Prostate gland (tissue), 2 donors: ENCODE data around the gene RABAC1. TPM values are rescaled to one million over a fixed set of nuclear protein-coding genes. Genes with fewer than 3 reads are reported as not detected.

Experiments used
- DNase-seq: peaks from one replicate; pipeline ENCODE4 v3.0.0-alpha.2; 2019; ENCODE audit warnings: low spot score
- H3K27ac ChIP-seq, 2 donors: fragments of 200-600 bp; sonication (generic); 2 replicates each; pipeline ENCODE4 v1.5.1; 2017 to 2019
- H3K27me3 ChIP-seq: fragments of 200-600 bp; sonication (generic); replicated peaks from 2 replicates; pipeline ENCODE4 v1.5.1; 2019; ENCODE audit not compliant: insufficient read depth
- H3K36me3 ChIP-seq, 2 donors: fragments of 200-600 bp; sonication (generic); 1 replicate in 1 of 2; 2 replicates in 1 of 2; pipeline versions ENCODE4 v1.5.1 to v1.8.1; 2017 to 2019
- H3K4me1 ChIP-seq: fragments of 200-600 bp; sonication (generic); replicated peaks from 2 replicates; pipeline ENCODE4 v1.5.1; 2019
- H3K4me3 ChIP-seq, 2 donors: fragments of 200-600 bp; sonication (generic); 2 replicates each; pipeline ENCODE4 v1.5.1; 2017 to 2019
- H3K9me3 ChIP-seq: fragments of 200-600 bp; sonication (generic); 2 replicates; pipeline ENCODE4 v1.5.1; 2017
- POLR2A ChIP-seq: fragments of 450-650 bp; IDR thresholded peaks from one replicate; pipeline ENCODE4 v1.6.1; 2016; ENCODE audit warnings: antibody characterized with exemption, mild to moderate bottlenecking
- POLR2AphosphoS5 ChIP-seq: sonication (generic); formaldehyde crosslinking; IDR thresholded peaks from one replicate; pipeline ENCODE4 v1.6.1; 2017; ENCODE audit warnings: antibody characterized with exemption
- WGBS: methylation state at CpG from one replicate; pipeline ENCODE4 v1.1.5; 2018; 5-methylcytosine and 5-hydroxymethylcytosine counted together
- intact Hi-C: fragments of 100-400 bp; cut with DNase I; formaldehyde crosslinking; loops from one replicate; pipeline ENCODE4 v1.14.2; 2022
- total RNA-seq, 2 donors: library from RNA; depleted of rRNA; stranded (reverse); fragments of >200 nt; gene quantifications; one replicate each; pipeline ENCODE4 v1.1.0, GENCODE V29; 2016
- TF ChIP-seq, protein P1 (sequence below), 4 experiments: fragments of 200-600 bp in 2 of 4; fragments of 450-650 bp in 2 of 4; sonication (generic) in 2 of 4; IDR thresholded peaks; 1 replicate in 3 of 4; 2 replicates in 1 of 4; pipeline ENCODE4 v1.5.1; 2016 to 2019; ENCODE audit warnings: antibody characterized with exemption in 4 of 4, mild to moderate bottlenecking in 2 of 4, moderate library complexity in 2 of 4

RABAC1 gene, protein sequence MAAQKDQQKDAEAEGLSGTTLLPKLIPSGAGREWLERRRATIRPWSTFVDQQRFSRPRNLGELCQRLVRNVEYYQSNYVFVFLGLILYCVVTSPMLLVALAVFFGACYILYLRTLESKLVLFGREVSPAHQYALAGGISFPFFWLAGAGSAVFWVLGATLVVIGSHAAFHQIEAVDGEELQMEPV
- 100 to 1,000 TPM; 153 to 168 TPM for total RNA-seq

DNA sequence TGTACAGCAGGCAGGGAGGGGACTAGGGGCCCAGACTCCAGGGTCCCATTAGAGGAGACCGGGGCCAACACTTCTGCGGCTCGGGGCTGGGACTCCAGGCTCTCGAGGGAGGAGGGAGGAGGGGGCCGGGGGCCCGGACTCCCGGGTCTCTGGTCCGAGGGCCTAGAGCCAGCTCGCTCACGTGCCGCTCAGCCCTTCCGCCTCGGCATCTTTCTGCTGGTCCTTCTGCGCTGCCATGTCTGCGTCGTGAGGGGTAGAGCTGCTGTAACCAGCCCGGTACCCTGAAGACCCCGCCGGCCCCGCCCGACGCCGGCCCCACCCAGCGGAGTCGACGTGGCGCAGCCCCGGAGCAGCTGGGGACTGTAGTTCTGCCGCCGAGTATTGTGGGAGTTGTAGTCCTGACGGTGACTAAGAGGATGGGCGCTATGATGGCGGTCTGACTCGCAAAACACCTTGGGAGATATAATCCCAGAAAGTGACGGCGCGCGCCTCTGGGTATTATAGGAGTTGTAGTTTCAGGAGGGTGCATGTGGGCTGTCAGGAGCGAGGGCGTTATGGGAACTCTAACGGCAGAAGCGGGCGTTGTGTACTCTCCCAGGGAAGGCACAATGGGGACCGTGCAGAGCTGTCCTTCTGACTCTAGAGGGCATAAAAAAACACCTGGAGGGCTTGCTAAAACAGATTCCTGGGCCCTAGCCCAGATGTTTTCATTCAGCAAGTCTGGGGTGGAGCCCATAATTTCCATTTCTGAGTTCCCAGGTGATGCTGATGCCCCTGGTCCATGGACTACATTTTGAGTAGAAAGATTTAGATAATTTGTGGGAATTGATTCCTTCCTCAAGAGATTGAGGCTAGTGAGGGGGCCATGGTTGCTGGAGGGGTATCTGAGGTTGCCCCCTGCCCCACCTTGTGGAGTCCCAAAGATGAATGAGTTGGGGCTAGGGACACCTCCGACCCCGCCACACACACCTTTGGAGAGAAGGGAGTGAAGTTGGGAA is at the start of gene RABAC1:
TSS of gene RABAC1 (minus strand) at position 266 of the 998 bp plus-strand sequence. CDS start at position 237, 29 bp downstream.
- H3K4me1 ChIP-seq = peaks cover 4% of the 10 kb centered on the region
- H3K36me3 ChIP-seq = no peaks in the 10 kb centered on the region
- H3K27ac ChIP-seq = peak within 1 kb of the TSS; percentile 82 to 90
- DNase-seq = peak; percentile 88
- intact Hi-C loops = loop anchor here (5.0 kb wide), 1 partner anchor 97 kb away; the partner anchor contains the start of gene RPS19
- H3K4me3 ChIP-seq = peak within 1 kb of the TSS; percentile 58 to 70
- 6% methylated on average over 45 of the region's 46 CpGs for WGBS
- no peaks in the 10 kb centered on the region for H3K9me3 ChIP-seq
- H3K27me3 ChIP-seq = no peaks in the 10 kb centered on the region
- TF ChIP-seq, protein P1, sequence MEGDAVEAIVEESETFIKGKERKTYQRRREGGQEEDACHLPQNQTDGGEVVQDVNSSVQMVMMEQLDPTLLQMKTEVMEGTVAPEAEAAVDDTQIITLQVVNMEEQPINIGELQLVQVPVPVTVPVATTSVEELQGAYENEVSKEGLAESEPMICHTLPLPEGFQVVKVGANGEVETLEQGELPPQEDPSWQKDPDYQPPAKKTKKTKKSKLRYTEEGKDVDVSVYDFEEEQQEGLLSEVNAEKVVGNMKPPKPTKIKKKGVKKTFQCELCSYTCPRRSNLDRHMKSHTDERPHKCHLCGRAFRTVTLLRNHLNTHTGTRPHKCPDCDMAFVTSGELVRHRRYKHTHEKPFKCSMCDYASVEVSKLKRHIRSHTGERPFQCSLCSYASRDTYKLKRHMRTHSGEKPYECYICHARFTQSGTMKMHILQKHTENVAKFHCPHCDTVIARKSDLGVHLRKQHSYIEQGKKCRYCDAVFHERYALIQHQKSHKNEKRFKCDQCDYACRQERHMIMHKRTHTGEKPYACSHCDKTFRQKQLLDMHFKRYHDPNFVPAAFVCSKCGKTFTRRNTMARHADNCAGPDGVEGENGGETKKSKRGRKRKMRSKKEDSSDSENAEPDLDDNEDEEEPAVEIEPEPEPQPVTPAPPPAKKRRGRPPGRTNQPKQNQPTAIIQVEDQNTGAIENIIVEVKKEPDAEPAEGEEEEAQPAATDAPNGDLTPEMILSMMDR (IDR thresholded peaks at IDR 0.05) = peak in 1 of 4 experiments; percentile 16
- TF ChIP-seq POLR2AphosphoS5 = peak; percentile 91
- peak; percentile 58 for TF ChIP-seq POLR2A

DNA sequence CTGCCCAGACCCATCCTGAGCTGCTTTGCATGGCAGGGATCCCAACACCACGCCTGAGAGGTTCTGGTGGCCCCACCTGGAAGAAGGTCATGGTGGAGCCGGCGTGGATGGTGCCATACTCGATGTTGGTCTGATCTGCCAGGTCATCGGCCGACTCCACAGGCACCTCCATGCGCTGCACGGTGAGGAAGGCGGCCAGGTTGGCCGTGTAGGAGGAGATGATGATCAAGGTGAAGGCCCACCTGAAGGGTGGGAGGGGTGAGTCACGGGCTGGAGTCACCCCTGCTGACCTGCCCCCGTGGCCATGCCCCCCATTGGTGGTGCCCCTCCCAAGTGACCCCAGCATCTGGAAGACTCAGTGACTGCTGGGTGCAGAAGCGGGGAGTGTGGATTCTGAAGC is 47.4 kb upstream of the RABAC1 start:
- no peak for TF ChIP-seq POLR2AphosphoS5
- TF ChIP-seq, protein P1 (IDR thresholded peaks at IDR 0.05) = no peak
- no peak for TF ChIP-seq POLR2A
- no peak overlapping the region for H3K4me3 ChIP-seq
- H3K36me3 ChIP-seq = no peaks in the 10 kb centered on the region
- H3K9me3 ChIP-seq = no peaks in the 10 kb centered on the region
- H3K27me3 ChIP-seq = peaks cover 1% of the 10 kb centered on the region
- intact Hi-C loops = no loop called here
- no peak for DNase-seq
- no peak overlapping the region for H3K27ac ChIP-seq
- WGBS = 87% methylated on average over 13 of the region's 13 CpGs
- no peaks in the 10 kb centered on the region for H3K4me1 ChIP-seq

DNA sequence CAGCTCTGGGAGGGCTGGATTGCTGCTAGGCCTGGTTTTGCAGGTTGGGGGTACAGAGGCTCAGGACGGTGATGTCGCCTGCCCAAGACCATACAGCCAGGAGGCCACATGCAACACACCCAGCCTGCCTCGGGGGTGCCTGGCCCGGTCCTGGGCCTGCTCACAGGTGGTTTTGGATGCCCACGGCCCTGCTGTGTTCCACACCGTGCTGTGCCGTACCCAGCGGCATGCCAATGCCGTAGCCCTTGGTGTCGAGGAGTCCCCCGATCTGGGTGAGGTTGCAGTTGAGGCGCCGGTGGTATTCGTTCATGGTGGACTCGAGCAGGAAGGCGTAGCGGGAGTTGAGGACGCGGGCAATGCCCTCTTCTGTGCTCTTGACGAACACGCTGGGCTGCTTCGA is 46.4 kb upstream of the RABAC1 start:
- Histone ChIP-seq H3K9me3 (no peaks in the 10 kb centered on the region), H3K27ac (no peak overlapping the region), H3K36me3 (no peaks in the 10 kb centered on the region), H3K27me3 (peaks cover 5% of the 10 kb centered on the region), H3K4me3 (no peak overlapping the region), H3K4me1 (no peaks in the 10 kb centered on the region)
- 96% methylated on average over 22 of the region's 22 CpGs for WGBS
- intact Hi-C loops = no loop called here
- DNase-seq = no peak
- TF ChIP-seq, protein P1 (IDR thresholded peaks at IDR 0.05) = no peak
- TF ChIP-seq POLR2AphosphoS5 = no peak
- no peak for TF ChIP-seq POLR2A

DNA sequence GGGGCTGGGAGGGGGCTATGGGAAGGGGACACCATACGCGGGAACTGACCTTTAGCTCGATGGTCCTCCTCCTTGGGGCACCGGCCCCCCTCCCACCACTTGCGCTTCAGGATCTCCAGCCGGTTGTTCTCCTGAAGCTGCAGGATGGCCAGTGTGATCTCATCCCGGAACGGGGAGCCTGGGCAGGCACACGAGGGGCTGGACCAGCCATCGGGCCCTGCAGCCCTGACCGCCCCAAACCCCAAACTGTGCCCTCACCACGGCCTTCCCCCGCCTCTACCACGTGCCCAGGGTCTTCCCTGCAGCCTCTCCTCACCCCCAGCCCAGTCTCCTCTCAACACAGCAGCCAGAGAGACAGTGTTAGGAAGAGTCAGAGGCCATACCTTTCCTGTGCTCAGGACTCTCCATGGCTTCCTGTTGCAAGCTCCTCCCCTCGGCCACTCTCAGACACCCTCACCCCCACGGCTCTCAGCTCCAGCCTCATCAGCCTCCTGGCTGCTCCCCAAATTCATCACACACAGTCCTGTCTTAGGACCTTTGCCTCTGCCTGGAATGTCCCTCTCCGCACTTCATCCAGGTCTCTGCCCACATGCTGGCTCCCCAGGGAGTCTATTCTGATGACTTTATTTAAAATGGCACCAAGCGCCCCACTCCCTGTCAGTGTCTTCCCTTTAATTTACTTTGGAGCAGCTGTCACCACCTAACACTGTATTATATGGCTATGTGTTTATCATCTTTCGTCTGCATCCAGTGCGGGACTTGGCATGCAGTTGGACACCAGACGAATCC is 44.6 kb upstream of the RABAC1 start:
- no peak for DNase-seq
- WGBS = 83% methylated on average over 21 of the region's 21 CpGs
- H3K27me3 ChIP-seq = peaks cover 5% of the 10 kb centered on the region
- H3K9me3 ChIP-seq = no peaks in the 10 kb centered on the region
- no peaks in the 10 kb centered on the region for H3K4me1 ChIP-seq
- no peak overlapping the region for H3K27ac ChIP-seq
- intact Hi-C loops = no loop called here
- no peak overlapping the region for H3K4me3 ChIP-seq
- no peak for TF ChIP-seq POLR2AphosphoS5
- TF ChIP-seq, protein P1 (IDR thresholded peaks at IDR 0.05) = no peak
- H3K36me3 ChIP-seq = no peaks in the 10 kb centered on the region
